Thoracic aorta (tissue), 2 donors: ENCODE measurements around the gene ATF6. TPM values are rescaled to one million over a fixed set of nuclear protein-coding genes. Genes with fewer than 3 reads are reported as not detected.

Source experiments
- ATAC-seq: fragments of 150-250 bp; one replicate; pipeline ENCODE4 v1.8.0; 2017; ENCODE audit warnings: low read depth; ENCODE audit not compliant: insufficient number of reproducible peaks, low FRiP score
- DNase-seq: peaks from one replicate; pipeline ENCODE4 v3.0.0-alpha.2; 2020; ENCODE audit warnings: low spot score
- H3K27ac ChIP-seq, 2 donors: fragments of 200-600 bp; sonication (generic); 1 replicate in 1 of 2; 2 replicates in 1 of 2; pipeline ENCODE4 v1.5.1; 2016; ENCODE audit warnings: mild to moderate bottlenecking in 2 of 2, moderate library complexity in 2 of 2
- H3K27me3 ChIP-seq: fragments of 200-600 bp; sonication (generic); replicated peaks from 2 replicates; pipeline ENCODE4 v1.6.0; 2016; ENCODE audit warnings: mild to moderate bottlenecking; ENCODE audit not compliant: insufficient read depth
- H3K36me3 ChIP-seq: fragments of 200-600 bp; sonication (generic); one replicate; pipeline ENCODE4 v1.5.1; 2016
- H3K4me1 ChIP-seq, 2 donors: fragments of 200-600 bp; sonication (generic); 1 replicate in 1 of 2; 2 replicates in 1 of 2; pipeline versions ENCODE4 v1.5.1 to v1.6.0; 2016; ENCODE audit warnings: low read depth in 2 of 2, mild to moderate bottlenecking in 1 of 2; ENCODE audit not compliant: control insufficient read depth in 1 of 2
- H3K4me3 ChIP-seq: fragments of 200-600 bp; sonication (generic); 2 replicates; pipeline ENCODE4 v1.5.1; 2016; ENCODE audit warnings: mild to moderate bottlenecking
- H3K9me3 ChIP-seq: fragments of 200-600 bp; sonication (generic); 2 replicates; pipeline ENCODE4 v1.5.1; 2016
- CTCF ChIP-seq: fragments of 200-600 bp; sonication (generic); IDR thresholded peaks from one replicate; pipeline ENCODE4 v1.5.1; 2019; ENCODE audit warnings: antibody characterized with exemption
- total RNA-seq, 2 donors: library from RNA; depleted of rRNA; stranded (reverse); fragments of >200 nt; gene quantifications; one replicate each; pipeline versions ENCODE4 v1.1.0 to v1.2.3, GENCODE V29; 2016

Gene ATF6
- total RNA-seq, 2 donors from 2014 or later: 26.9 to 37.6 TPM

- Histone ChIP-seq H3K4me1 (peaks cover 0 to 17% of the 10 kb centered on the region in 2 donors), H3K27ac (no peak overlapping the region), H3K27me3 (no peaks in the 10 kb centered on the region), H3K9me3 (no peaks in the 10 kb centered on the region), H3K36me3 (no peaks in the 10 kb centered on the region), H3K4me3 (no peak overlapping the region)
- no peak for TF ChIP-seq CTCF
- ATAC-seq: no peak
- no peak for DNase-seq
Measured at GRCh38 chr1:161730050-161730564, 36.0 kb upstream of the ATF6 start.

GRCh38 chr1:161731241-161731640, 34.9 kb upstream of the ATF6 start:
- no peaks in the 10 kb centered on the region for H3K9me3 ChIP-seq
- TF ChIP-seq CTCF: no peak
- ATAC-seq: no peak
- H3K27me3 ChIP-seq: no peaks in the 10 kb centered on the region
- H3K4me3 ChIP-seq: no peak overlapping the region
- no peak overlapping the region for H3K27ac ChIP-seq
- H3K36me3 ChIP-seq: no peaks in the 10 kb centered on the region
- H3K4me1 ChIP-seq: peaks cover 0 to 6% of the 10 kb centered on the region in 2 donors
- DNase-seq: no peak

- Histone ChIP-seq H3K9me3 (no peaks in the 10 kb centered on the region), H3K4me1 (peaks cover 0 to 6% of the 10 kb centered on the region in 2 donors), H3K27me3 (no peaks in the 10 kb centered on the region), H3K4me3 (no peak overlapping the region), H3K36me3 (no peaks in the 10 kb centered on the region), H3K27ac (no peak overlapping the region)
- no peak for TF ChIP-seq CTCF
- no peak for ATAC-seq
- DNase-seq: no peak
Measured at GRCh38 chr1:161731981-161732718, 34.0 kb upstream of the ATF6 start.

GRCh38 chr1:161733526-161733925, 32.6 kb upstream of the ATF6 start:
- Histone ChIP-seq H3K27ac (no peak overlapping the region), H3K27me3 (no peaks in the 10 kb centered on the region)

GRCh38 chr1:161735837-161736236, 30.3 kb upstream of the ATF6 start:
- DNase-seq (no peak), ATAC-seq (no peak)
- no peaks in the 10 kb centered on the region for H3K4me1 ChIP-seq
- no peak overlapping the region for H3K4me3 ChIP-seq
- H3K27me3 ChIP-seq: no peaks in the 10 kb centered on the region
- H3K27ac ChIP-seq: no peak overlapping the region
- H3K9me3 ChIP-seq: no peaks in the 10 kb centered on the region
- no peaks in the 10 kb centered on the region for H3K36me3 ChIP-seq
- TF ChIP-seq CTCF: no peak

More at GRCh38 chr1:161733526-161733925, 32.6 kb upstream of the ATF6 start:
- DNase-seq (no peak), ATAC-seq (no peak)
- Histone ChIP-seq H3K36me3 (no peaks in the 10 kb centered on the region), H3K4me3 (no peak overlapping the region), H3K4me1 (no peaks in the 10 kb centered on the region), H3K9me3 (no peaks in the 10 kb centered on the region)
- TF ChIP-seq CTCF: no peak
